HPDE6-E6E7 (cell line): ENCODE data around the gene PFDN1.

Experiments
- DNase-seq: peaks from one replicate; pipeline ENCODE4 v3.0.0; 2011; ENCODE audit warnings: missing footprints; ENCODE audit errors: extremely low spot score

The PFDN1 gene

GRCh38 chr5:140239461-140239860, 63.4 kb downstream of the PFDN1 start:
- no peak for DNase-seq

GRCh38 chr5:140238756-140239155, 64.1 kb downstream of the PFDN1 start:
- no peak for DNase-seq

- no peak for DNase-seq
These were observed 65.9 kb downstream of the PFDN1 start for GRCh38 chr5:140236891-140237598.

GRCh38 chr5:140235791-140236551, 66.9 kb downstream of the PFDN1 start:
- DNase-seq = no peak

- no peak for DNase-seq
These were observed 68.4 kb downstream of the PFDN1 start for GRCh38 chr5:140234377-140234989.

- DNase-seq = no peak
These were observed 70.2 kb downstream of the PFDN1 start for GRCh38 chr5:140232731-140233130.

GRCh38 chr5:140230373-140230772, 72.5 kb downstream of the PFDN1 start:
- DNase-seq = no peak

- no peak for DNase-seq
These were observed 74.5 kb downstream of the PFDN1 start for GRCh38 chr5:140228364-140228837.

GRCh38 chr5:140227046-140227445, 75.9 kb downstream of the PFDN1 start:
- DNase-seq = no peak

- no peak for DNase-seq
These were observed 77.5 kb downstream of the PFDN1 start for GRCh38 chr5:140225396-140225795.

GRCh38 chr5:140224658-140225057, 78.2 kb downstream of the PFDN1 start:
- DNase-seq = no peak

- DNase-seq = no peak
These were observed 79.3 kb downstream of the PFDN1 start for GRCh38 chr5:140223567-140223966.

GRCh38 chr5:140222416-140222815, 80.5 kb downstream of the PFDN1 start:
- DNase-seq = no peak

- DNase-seq = peak; percentile 80
These were observed 81.1 kb downstream of the PFDN1 start for GRCh38 chr5:140221697-140222223.

- no peak for DNase-seq
These were observed 82.2 kb downstream of the PFDN1 start for GRCh38 chr5:140220698-140221064.

- DNase-seq = no peak
These were observed 82.7 kb downstream of the PFDN1 start for GRCh38 chr5:140220032-140220697.

GRCh38 chr5:140219068-140219991, 83.6 kb downstream of the PFDN1 start:
- DNase-seq = no peak

GRCh38 chr5:140217299-140218026, 85.4 kb downstream of the PFDN1 start:
- DNase-seq = no peak

- DNase-seq = no peak
These were observed 86.3 kb downstream of the PFDN1 start for GRCh38 chr5:140216478-140217074.

- no peak for DNase-seq
These were observed 87.6 kb downstream of the PFDN1 start for GRCh38 chr5:140215276-140215675.
